ENCODE measurements around the gene FRMD1.

The FRMD1 gene

DNA sequence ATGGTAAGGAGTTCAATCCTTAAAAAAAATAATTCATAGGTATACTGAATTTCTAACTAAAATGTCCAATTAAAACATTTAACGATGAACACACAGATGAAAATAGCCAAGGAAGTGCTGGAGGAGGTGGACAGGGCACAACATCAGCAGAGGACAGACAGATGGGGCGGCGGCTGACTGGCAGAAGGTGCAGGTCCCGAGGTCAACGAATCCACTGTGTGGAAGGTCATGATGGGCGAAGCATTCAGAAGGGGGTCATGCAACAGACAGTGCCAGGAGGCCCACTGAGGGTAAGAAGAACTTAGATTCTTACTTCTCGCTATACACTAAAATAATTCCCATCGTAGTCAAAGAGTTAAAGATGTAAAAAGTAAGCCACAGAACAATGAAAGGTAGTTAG, 34.2 kb upstream of the FRMD1 start:
- no peaks in the 10 kb centered on the region for H3K4me1 ChIP-seq (ENCODE audit: insufficient read depth, low read length)
- H3K9ac ChIP-seq (ENCODE audit: low read depth, low read length) = no peak overlapping the region
- ATAC-seq (ENCODE audit: insufficient read depth, low read depth) (no peak), DNase-seq (no peak)
- H3K36me3 ChIP-seq (ENCODE audit: insufficient read depth, low read length) = no peaks in the 10 kb centered on the region
- no peaks in the 10 kb centered on the region for H4K20me1 ChIP-seq (ENCODE audit: insufficient read depth, low read length)
- peaks cover 7% of the 10 kb centered on the region for H3K9me3 ChIP-seq (ENCODE audit: insufficient read depth, low read length, severe bottlenecking)
- no peak overlapping the region for H2AFZ ChIP-seq (ENCODE audit: low read depth, low read length)
- no peak overlapping the region for H3K4me3 ChIP-seq (ENCODE audit: low read depth in 1 of 2, low read length in 2 of 2)
- no peak overlapping the region for H3K4me2 ChIP-seq (ENCODE audit: insufficient read depth, low read length)
- H3K79me2 ChIP-seq (ENCODE audit: insufficient read depth, low read length) = no peaks in the 10 kb centered on the region
- H3K27me3 ChIP-seq (ENCODE audit: insufficient read depth, low read length, poor library complexity) = no peaks in the 10 kb centered on the region
- no peak for TF ChIP-seq EZH2 (IDR thresholded peaks at IDR 0.05; ENCODE audit: borderline replicate concordance, low read depth, low read length, severe bottlenecking)
- TF ChIP-seq, protein P1, sequence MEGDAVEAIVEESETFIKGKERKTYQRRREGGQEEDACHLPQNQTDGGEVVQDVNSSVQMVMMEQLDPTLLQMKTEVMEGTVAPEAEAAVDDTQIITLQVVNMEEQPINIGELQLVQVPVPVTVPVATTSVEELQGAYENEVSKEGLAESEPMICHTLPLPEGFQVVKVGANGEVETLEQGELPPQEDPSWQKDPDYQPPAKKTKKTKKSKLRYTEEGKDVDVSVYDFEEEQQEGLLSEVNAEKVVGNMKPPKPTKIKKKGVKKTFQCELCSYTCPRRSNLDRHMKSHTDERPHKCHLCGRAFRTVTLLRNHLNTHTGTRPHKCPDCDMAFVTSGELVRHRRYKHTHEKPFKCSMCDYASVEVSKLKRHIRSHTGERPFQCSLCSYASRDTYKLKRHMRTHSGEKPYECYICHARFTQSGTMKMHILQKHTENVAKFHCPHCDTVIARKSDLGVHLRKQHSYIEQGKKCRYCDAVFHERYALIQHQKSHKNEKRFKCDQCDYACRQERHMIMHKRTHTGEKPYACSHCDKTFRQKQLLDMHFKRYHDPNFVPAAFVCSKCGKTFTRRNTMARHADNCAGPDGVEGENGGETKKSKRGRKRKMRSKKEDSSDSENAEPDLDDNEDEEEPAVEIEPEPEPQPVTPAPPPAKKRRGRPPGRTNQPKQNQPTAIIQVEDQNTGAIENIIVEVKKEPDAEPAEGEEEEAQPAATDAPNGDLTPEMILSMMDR (IDR thresholded peaks at IDR 0.05; ENCODE audit: borderline replicate concordance, extremely low read depth, low read length, poor library complexity, severe bottlenecking) = no peak
- H3K27ac ChIP-seq (ENCODE audit: low read length) = no peak overlapping the region

DNA sequence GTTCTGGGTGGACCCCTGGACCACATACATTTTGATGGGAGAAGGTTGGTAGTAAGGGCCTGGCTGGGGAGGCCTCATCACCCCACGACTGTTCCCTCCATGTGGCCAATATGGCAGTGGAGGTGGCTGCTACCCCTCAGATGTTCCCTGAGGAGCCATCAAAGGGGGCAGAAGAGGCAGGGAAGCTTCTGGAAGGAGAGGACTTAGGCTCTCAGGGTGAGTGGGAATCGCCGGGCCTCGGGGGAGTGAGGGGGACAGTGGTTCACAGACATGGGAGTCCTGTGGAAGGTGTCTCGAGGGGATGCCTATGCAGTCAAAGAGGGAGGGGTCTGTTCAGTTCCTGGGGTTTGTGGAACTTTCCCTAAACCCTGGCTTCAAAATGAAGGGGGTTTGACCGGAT, 32.9 kb upstream of the FRMD1 start:
- no peak for DNase-seq
- Histone ChIP-seq H3K27me3 (ENCODE audit: insufficient read depth, low read length, poor library complexity) (no peaks in the 10 kb centered on the region), H3K4me2 (ENCODE audit: insufficient read depth, low read length) (no peak overlapping the region), H3K79me2 (ENCODE audit: insufficient read depth, low read length) (no peaks in the 10 kb centered on the region), H3K27ac (ENCODE audit: low read length) (no peak overlapping the region), H3K4me1 (ENCODE audit: insufficient read depth, low read length) (no peaks in the 10 kb centered on the region), H3K9me3 (ENCODE audit: insufficient read depth, low read length, severe bottlenecking) (peaks cover 7% of the 10 kb centered on the region), H3K36me3 (ENCODE audit: insufficient read depth, low read length) (no peaks in the 10 kb centered on the region), H4K20me1 (ENCODE audit: insufficient read depth, low read length) (no peaks in the 10 kb centered on the region), H2AFZ (ENCODE audit: low read depth, low read length) (no peak overlapping the region), H3K4me3 (ENCODE audit: low read depth in 1 of 2, low read length in 2 of 2) (no peak overlapping the region), H3K9ac (ENCODE audit: low read depth, low read length) (no peak overlapping the region)
- no peak for ATAC-seq (ENCODE audit: insufficient read depth, low read depth)
- TF ChIP-seq, protein P1 (IDR thresholded peaks at IDR 0.05; ENCODE audit: borderline replicate concordance, extremely low read depth, low read length, poor library complexity, severe bottlenecking) = no peak
- TF ChIP-seq EZH2 (IDR thresholded peaks at IDR 0.05; ENCODE audit: borderline replicate concordance, low read depth, low read length, severe bottlenecking) = no peak

DNA sequence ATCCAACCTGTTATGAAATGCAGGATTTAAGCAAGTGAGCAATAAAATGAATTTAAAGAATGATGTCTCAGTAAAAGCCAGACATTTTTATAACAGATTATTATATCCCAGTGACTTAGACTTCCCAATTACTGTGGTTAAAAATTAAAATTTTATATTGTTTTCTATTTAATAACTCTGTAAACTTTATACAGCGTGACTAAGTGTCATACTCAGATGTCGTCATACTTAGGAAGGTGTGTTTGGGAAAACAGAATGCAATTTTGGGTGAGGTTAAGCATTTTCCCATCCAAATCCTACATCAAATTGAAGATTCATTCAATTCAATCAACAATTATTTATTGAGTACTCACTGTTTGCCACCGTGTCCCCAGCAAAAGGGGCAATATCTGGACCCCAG, 31.4 kb upstream of the FRMD1 start:
- Histone ChIP-seq H2AFZ (ENCODE audit: low read depth, low read length) (no peak overlapping the region), H3K27ac (ENCODE audit: low read length) (no peak overlapping the region), H3K9ac (ENCODE audit: low read depth, low read length) (no peak overlapping the region), H3K4me2 (ENCODE audit: insufficient read depth, low read length) (no peak overlapping the region), H3K36me3 (ENCODE audit: insufficient read depth, low read length) (no peaks in the 10 kb centered on the region), H3K79me2 (ENCODE audit: insufficient read depth, low read length) (no peaks in the 10 kb centered on the region), H4K20me1 (ENCODE audit: insufficient read depth, low read length) (no peaks in the 10 kb centered on the region), H3K4me1 (ENCODE audit: insufficient read depth, low read length) (no peaks in the 10 kb centered on the region), H3K9me3 (ENCODE audit: insufficient read depth, low read length, severe bottlenecking) (no peaks in the 10 kb centered on the region), H3K4me3 (ENCODE audit: low read depth in 1 of 2, low read length in 2 of 2) (no peak overlapping the region), H3K27me3 (ENCODE audit: insufficient read depth, low read length, poor library complexity) (no peaks in the 10 kb centered on the region)
- ATAC-seq (ENCODE audit: insufficient read depth, low read depth) (no peak), DNase-seq (no peak)
- TF ChIP-seq, protein P1 (IDR thresholded peaks at IDR 0.05; ENCODE audit: borderline replicate concordance, extremely low read depth, low read length, poor library complexity, severe bottlenecking) = no peak
- no peak for TF ChIP-seq EZH2 (IDR thresholded peaks at IDR 0.05; ENCODE audit: borderline replicate concordance, low read depth, low read length, severe bottlenecking)

DNA sequence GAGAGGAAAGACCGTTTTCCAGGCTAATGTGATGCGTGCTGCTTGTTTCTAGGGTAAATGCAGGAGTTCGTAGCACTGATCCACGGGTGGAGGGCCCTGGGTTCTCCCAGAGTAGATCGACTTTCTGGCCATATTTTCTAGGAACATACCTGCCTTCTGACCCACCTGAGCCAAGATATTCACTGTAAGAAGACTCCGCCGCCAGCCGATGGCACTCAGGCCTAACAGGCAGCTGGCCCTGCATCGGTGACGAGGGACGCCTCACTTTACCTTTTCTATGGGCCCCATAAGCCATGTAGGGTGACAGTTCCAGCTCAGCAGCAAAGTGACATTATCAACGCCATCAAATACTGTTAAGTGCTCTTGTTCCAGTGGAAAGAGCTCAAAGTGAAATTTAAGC, 30.2 kb upstream of the FRMD1 start:
- H3K79me2 ChIP-seq (ENCODE audit: insufficient read depth, low read length) = no peaks in the 10 kb centered on the region
- TF ChIP-seq, protein P1 (IDR thresholded peaks at IDR 0.05; ENCODE audit: borderline replicate concordance, extremely low read depth, low read length, poor library complexity, severe bottlenecking) = no peak
- TF ChIP-seq EZH2 (IDR thresholded peaks at IDR 0.05; ENCODE audit: borderline replicate concordance, low read depth, low read length, severe bottlenecking) = no peak

More for the DNA sequence above, 30.2 kb upstream of the FRMD1 start:
- no peak overlapping the region for H2AFZ ChIP-seq (ENCODE audit: low read depth, low read length)
- ATAC-seq (ENCODE audit: insufficient read depth, low read depth) (no peak), DNase-seq (no peak)
- H3K36me3 ChIP-seq (ENCODE audit: insufficient read depth, low read length) = no peaks in the 10 kb centered on the region
- H4K20me1 ChIP-seq (ENCODE audit: insufficient read depth, low read length) = no peaks in the 10 kb centered on the region
- H3K9me3 ChIP-seq (ENCODE audit: insufficient read depth, low read length, severe bottlenecking) = no peaks in the 10 kb centered on the region
- H3K9ac ChIP-seq (ENCODE audit: low read depth, low read length) = no peak overlapping the region
- no peak overlapping the region for H3K27ac ChIP-seq (ENCODE audit: low read length)
- no peaks in the 10 kb centered on the region for H3K27me3 ChIP-seq (ENCODE audit: insufficient read depth, low read length, poor library complexity)
- H3K4me2 ChIP-seq (ENCODE audit: insufficient read depth, low read length) = no peak overlapping the region
- H3K4me3 ChIP-seq (ENCODE audit: low read depth in 1 of 2, low read length in 2 of 2) = no peak overlapping the region
- H3K4me1 ChIP-seq (ENCODE audit: insufficient read depth, low read length) = no peaks in the 10 kb centered on the region
